A549 (cell line): ENCODE results near the gene FAM177B. TPM values are rescaled to one million over a fixed set of nuclear protein-coding genes. Genes with fewer than 3 reads are reported as not detected.

Source experiments
- BHLHE40 ChIP-seq: IDR thresholded peaks from 2 replicates; pipeline ENCODE4 v1.6.1; 2012; ENCODE audit warnings: low read depth, low read length, inconsistent platforms
- CBX8 ChIP-seq: fragments of 200-600 bp; sonication (generic); IDR thresholded peaks from 2 replicates; pipeline ENCODE4 v1.6.1; 2016
- CEBPB ChIP-seq, 2 experiments: fragments of >200 bp in 1 of 2; sonication (Bioruptor Twin) in 1 of 2; formaldehyde crosslinking in 1 of 2; IDR thresholded peaks; 2 replicates each; pipeline ENCODE4 v1.6.1; 2012 to 2016
- CHD2 ChIP-seq: fragments of 150-350 bp; IDR thresholded peaks from 2 replicates; pipeline ENCODE4 v1.6.1; 2014; ENCODE audit warnings: low read length; ENCODE audit not compliant: partially characterized antibody
- FOSB ChIP-seq: fragments of 250-450 bp; sonication (Bioruptor Pico); IDR thresholded peaks from 2 replicates; pipeline ENCODE4 v1.5.0; 2020; ENCODE audit warnings: mild to moderate bottlenecking, moderate library complexity
- HEYL ChIP-seq: fragments of 250-450 bp; sonication (Bioruptor Pico); IDR thresholded peaks from 2 replicates; pipeline ENCODE4 v1.8.0; 2021; ENCODE audit warnings: mild to moderate bottlenecking, moderate library complexity
- HOXA7 ChIP-seq: fragments of 250-450 bp; sonication (Bioruptor Pico); IDR thresholded peaks from 2 replicates; pipeline ENCODE4 v1.5.0; 2020; ENCODE audit warnings: mild to moderate bottlenecking, moderate library complexity
- HOXB13 ChIP-seq: fragments of 250-450 bp; sonication (Bioruptor Pico); IDR thresholded peaks from 2 replicates; pipeline ENCODE4 v1.5.0; 2020; ENCODE audit warnings: low read depth, mild to moderate bottlenecking, moderate library complexity
- HOXB5 ChIP-seq: fragments of 250-450 bp; sonication (Bioruptor Pico); IDR thresholded peaks from 2 replicates; pipeline ENCODE4 v1.5.0; 2020; ENCODE audit warnings: mild to moderate bottlenecking, moderate library complexity
- MAZ ChIP-seq: fragments of 150-350 bp; IDR thresholded peaks from 2 replicates; pipeline ENCODE4 v1.6.1; 2014; ENCODE audit warnings: antibody characterized with exemption, low read depth, low read length, borderline replicate concordance
- MYC ChIP-seq: IDR thresholded peaks from 2 replicates; pipeline ENCODE4 v1.6.1; 2012; ENCODE audit warnings: mild to moderate bottlenecking, inconsistent platforms, low read length, improper control_type of control experiment, borderline replicate concordance
- NFE2L2 ChIP-seq: fragments of 150-350 bp; conservative IDR thresholded peaks from 2 replicates; pipeline ENCODE4 v1.6.1; 2014; ENCODE audit warnings: low read length
- PHF8 ChIP-seq: fragments of 200-600 bp; sonication (generic); IDR thresholded peaks from 2 replicates; pipeline ENCODE4 v1.6.1; 2016; ENCODE audit warnings: low read depth, mild to moderate bottlenecking, antibody characterized with exemption, moderate library complexity, borderline replicate concordance
- RAD21 ChIP-seq, 2 experiments: fragments of >200 bp in 1 of 2; sonication (Bioruptor Twin) in 1 of 2; formaldehyde crosslinking in 1 of 2; IDR thresholded peaks in 1 of 2; conservative IDR thresholded peaks in 1 of 2; 2 replicates in 1 of 2; 3 replicates in 1 of 2; pipeline ENCODE4 v1.6.1; 2012 to 2018; ENCODE audit warnings: inconsistent platforms in 1 of 2
- RCOR1 ChIP-seq: fragments of 150-350 bp; IDR thresholded peaks from 2 replicates; pipeline ENCODE4 v1.6.1; 2014; ENCODE audit warnings: antibody characterized with exemption, low read length, low read depth
- RFX5 ChIP-seq: fragments of 450-650 bp; IDR thresholded peaks from 2 replicates; pipeline ENCODE4 v1.7.1; 2014; ENCODE audit warnings: antibody characterized with exemption, mild to moderate bottlenecking, moderate library complexity
- SMC3 ChIP-seq: fragments of >200 bp; sonication (Bioruptor Twin); formaldehyde crosslinking; IDR thresholded peaks from 3 replicates; pipeline ENCODE4 v1.6.1; 2018; ENCODE audit warnings: inconsistent platforms
- SREBF2 ChIP-seq: fragments of 450-650 bp; IDR thresholded peaks from 2 replicates; pipeline ENCODE4 v1.6.1; 2014; ENCODE audit warnings: mild to moderate bottlenecking, moderate library complexity
- TP53 ChIP-seq: fragments of 250-450 bp; sonication (Bioruptor Pico); IDR thresholded peaks from 2 replicates; pipeline ENCODE4 v1.5.0; 2021; ENCODE audit warnings: mild to moderate bottlenecking, moderate library complexity
- polyA plus RNA-seq, 4 experiments: library from polyadenylated mRNA; depleted of rRNA in 3 of 4; stranded (reverse); fragments of >200 nt; fragmentation: RNase III in 1 of 4; extraction: RNeasy Plus Mini Kit Qiagen cat#74134 plus additional on column Dnase treatment in 1 of 4; gene quantifications; 2 replicates in 3 of 4; 3 replicates in 1 of 4; pipeline ENCODE4 v1.2.3, GENCODE V29; 2011 to 2017
- TF ChIP-seq, protein P1 (sequence below): fragments of >200 bp; sonication (Bioruptor Twin); formaldehyde crosslinking; IDR thresholded peaks from 2 replicates; pipeline ENCODE4 v1.6.1; 2016
- TF ChIP-seq, protein P2 (sequence below): fragments of 250-450 bp; sonication (Bioruptor Pico); IDR thresholded peaks from 2 replicates; pipeline ENCODE4 v1.5.0; 2020; ENCODE audit warnings: low read depth, mild to moderate bottlenecking, moderate library complexity
- TF ChIP-seq, protein P3 (sequence below): IDR thresholded peaks from 2 replicates; pipeline ENCODE4 v1.6.1; 2012; ENCODE audit warnings: low read depth, borderline replicate concordance
- TF ChIP-seq, protein P4 (sequence below): fragments of 150-350 bp; IDR thresholded peaks from 2 replicates; pipeline ENCODE4 v1.6.1; 2014; ENCODE audit warnings: low read depth, mild to moderate bottlenecking, low read length
- TF ChIP-seq, protein P5 (sequence below): fragments of >200 bp; sonication (Bioruptor Twin); formaldehyde crosslinking; IDR thresholded peaks from 3 replicates; pipeline ENCODE4 v1.5.1; 2016

FAM177B gene
- polyA plus RNA-seq, 2 of the 4 experiments (the other 2 are of a cell fraction) = not detected

DNA sequence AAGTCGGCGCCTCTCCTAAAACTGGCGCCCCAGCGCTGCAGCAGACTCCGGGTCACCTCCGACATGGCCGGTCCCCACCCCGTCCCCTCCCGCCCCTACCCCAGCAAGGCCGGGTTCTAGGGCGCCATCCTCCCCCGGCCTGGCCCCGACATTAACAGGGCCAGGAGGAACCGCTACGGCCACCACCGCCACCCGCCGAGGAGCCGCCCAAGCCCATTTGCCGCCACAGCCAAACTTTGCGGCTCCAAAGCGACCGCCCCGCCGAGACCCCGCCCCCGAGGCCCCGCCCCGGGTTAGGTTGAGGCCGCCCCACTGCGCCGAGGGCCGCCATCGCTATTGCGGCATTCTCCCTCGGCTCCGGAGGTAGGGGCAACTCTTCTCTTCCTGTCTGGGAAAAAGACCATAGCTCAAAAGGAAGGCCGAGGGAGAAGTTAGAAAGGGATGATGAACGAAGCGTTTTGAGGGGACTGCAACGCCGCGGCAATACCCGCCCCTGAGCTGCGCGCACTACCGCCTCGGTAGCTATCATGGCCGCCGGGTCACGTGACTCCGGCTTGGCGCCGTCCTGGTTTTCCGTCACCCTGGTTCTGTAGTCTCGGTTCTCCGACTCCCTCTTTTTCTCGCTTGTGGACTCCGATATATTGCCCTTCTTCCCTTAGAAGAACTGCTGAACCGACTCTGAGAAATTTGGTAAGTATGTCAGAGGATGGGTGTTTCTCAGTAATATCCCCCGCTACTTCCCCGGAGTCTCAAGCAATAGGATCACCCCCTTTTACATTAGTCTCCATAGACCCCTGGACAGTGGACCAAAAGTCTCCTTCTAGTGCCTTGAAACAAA, 24.5 kb upstream of the FAM177B start, which contains the start of the genes AIDA and BROX (continued):
- TF ChIP-seq, protein P1, sequence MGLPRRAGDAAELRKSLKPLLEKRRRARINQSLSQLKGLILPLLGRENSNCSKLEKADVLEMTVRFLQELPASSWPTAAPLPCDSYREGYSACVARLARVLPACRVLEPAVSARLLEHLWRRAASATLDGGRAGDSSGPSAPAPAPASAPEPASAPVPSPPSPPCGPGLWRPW = no peak
- TF ChIP-seq NFE2L2 = no peak
- no peak for TF ChIP-seq RCOR1
- peak; percentile 76; the same call in 1 of the 2 replicates for TF ChIP-seq HOXB5 (CRISPR knock-in tag)
- TF ChIP-seq, protein P2, sequence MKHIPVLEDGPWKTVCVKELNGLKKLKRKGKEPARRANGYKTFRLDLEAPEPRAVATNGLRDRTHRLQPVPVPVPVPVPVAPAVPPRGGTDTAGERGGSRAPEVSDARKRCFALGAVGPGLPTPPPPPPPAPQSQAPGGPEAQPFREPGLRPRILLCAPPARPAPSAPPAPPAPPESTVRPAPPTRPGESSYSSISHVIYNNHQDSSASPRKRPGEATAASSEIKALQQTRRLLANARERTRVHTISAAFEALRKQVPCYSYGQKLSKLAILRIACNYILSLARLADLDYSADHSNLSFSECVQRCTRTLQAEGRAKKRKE (CRISPR knock-in tag) = no peak
- peak; percentile 28 for TF ChIP-seq CHD2
- 0 out of 2 replicates have a peak, but pooled peaks have one; percentile 14 for TF ChIP-seq MAZ
- no peak for TF ChIP-seq MYC
- TF ChIP-seq TP53 (CRISPR knock-in tag) = peak; percentile 85; the same call in 1 of the 2 replicates
- TF ChIP-seq SREBF2 = no peak
- TF ChIP-seq PHF8 = peak; percentile 49; the same call in 1 of the 2 replicates
- peak in 1 of 2 experiments; percentile 55; a peak in 2 of 4 replicates for TF ChIP-seq CEBPB (IDR thresholded peaks at IDR 0.05)
- peak; percentile 83 for TF ChIP-seq FOSB (CRISPR knock-in tag)
- TF ChIP-seq HOXB13 (CRISPR knock-in tag) = peak; percentile 86; the same call in 1 of the 2 replicates
- peak; percentile 77; the same call in 1 of the 2 replicates for TF ChIP-seq HEYL (CRISPR knock-in tag)
- TF ChIP-seq RFX5 = no peak
- TF ChIP-seq, protein P3, sequence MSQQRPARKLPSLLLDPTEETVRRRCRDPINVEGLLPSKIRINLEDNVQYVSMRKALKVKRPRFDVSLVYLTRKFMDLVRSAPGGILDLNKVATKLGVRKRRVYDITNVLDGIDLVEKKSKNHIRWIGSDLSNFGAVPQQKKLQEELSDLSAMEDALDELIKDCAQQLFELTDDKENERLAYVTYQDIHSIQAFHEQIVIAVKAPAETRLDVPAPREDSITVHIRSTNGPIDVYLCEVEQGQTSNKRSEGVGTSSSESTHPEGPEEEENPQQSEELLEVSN = peak; percentile 42; the same call in 1 of the 2 replicates
- TF ChIP-seq SMC3 = no peak
- TF ChIP-seq, protein P4, sequence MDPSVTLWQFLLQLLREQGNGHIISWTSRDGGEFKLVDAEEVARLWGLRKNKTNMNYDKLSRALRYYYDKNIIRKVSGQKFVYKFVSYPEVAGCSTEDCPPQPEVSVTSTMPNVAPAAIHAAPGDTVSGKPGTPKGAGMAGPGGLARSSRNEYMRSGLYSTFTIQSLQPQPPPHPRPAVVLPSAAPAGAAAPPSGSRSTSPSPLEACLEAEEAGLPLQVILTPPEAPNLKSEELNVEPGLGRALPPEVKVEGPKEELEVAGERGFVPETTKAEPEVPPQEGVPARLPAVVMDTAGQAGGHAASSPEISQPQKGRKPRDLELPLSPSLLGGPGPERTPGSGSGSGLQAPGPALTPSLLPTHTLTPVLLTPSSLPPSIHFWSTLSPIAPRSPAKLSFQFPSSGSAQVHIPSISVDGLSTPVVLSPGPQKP = no peak
- TF ChIP-seq, protein P5, sequence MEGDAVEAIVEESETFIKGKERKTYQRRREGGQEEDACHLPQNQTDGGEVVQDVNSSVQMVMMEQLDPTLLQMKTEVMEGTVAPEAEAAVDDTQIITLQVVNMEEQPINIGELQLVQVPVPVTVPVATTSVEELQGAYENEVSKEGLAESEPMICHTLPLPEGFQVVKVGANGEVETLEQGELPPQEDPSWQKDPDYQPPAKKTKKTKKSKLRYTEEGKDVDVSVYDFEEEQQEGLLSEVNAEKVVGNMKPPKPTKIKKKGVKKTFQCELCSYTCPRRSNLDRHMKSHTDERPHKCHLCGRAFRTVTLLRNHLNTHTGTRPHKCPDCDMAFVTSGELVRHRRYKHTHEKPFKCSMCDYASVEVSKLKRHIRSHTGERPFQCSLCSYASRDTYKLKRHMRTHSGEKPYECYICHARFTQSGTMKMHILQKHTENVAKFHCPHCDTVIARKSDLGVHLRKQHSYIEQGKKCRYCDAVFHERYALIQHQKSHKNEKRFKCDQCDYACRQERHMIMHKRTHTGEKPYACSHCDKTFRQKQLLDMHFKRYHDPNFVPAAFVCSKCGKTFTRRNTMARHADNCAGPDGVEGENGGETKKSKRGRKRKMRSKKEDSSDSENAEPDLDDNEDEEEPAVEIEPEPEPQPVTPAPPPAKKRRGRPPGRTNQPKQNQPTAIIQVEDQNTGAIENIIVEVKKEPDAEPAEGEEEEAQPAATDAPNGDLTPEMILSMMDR = no peak
- no peak for TF ChIP-seq CBX8
- TF ChIP-seq BHLHE40 = peak; percentile 58
- TF ChIP-seq RAD21 (conservative IDR thresholded peaks at IDR 0.05 in 1 of 2, IDR thresholded peaks at IDR 0.05 in 1 of 2) = no peak
- TF ChIP-seq HOXA7 = peak; percentile 83; the same call in 1 of the 2 replicates
